Esophagus squamous epithelium (tissue), 4 donors: ENCODE data around the gene GPC5.

Experiments
- POLR2A ChIP-seq, 4 donors: fragments of 450-650 bp; IDR thresholded peaks; one replicate each; pipeline ENCODE4 v1.6.1; 2017; ENCODE audit warnings: antibody characterized with exemption in 4 of 4, mild to moderate bottlenecking in 4 of 4, moderate library complexity in 3 of 4
- TF ChIP-seq, protein P1 (sequence below), 6 experiments: fragments of 450-650 bp in 4 of 6; fragments of 200-600 bp in 2 of 6; sonication (generic) in 2 of 6; IDR thresholded peaks; one replicate each; pipeline ENCODE4 v1.5.1; 2016 to 2019; ENCODE audit warnings: antibody characterized with exemption in 6 of 6, mild to moderate bottlenecking in 4 of 6, moderate library complexity in 4 of 6

DNA sequence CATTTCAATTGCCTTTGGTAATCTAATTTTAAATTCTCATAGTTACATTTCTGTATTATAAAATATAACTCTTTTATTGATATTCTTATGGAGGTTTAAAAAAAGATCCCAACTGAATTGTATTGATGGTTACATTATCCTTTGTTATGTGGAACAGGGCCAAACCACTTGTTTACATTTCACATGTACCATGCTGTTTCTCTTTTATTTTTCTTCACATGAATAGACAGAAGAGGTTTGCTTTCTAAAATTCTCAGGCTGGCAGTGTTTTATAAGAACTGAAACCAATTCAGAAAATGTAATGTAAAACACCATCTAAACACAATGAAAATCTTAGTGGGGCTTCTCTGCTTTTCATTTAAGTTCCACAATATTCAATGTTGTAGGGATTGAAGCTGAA is 122.5 kb downstream of the GPC5 start:
- TF ChIP-seq, protein P1, sequence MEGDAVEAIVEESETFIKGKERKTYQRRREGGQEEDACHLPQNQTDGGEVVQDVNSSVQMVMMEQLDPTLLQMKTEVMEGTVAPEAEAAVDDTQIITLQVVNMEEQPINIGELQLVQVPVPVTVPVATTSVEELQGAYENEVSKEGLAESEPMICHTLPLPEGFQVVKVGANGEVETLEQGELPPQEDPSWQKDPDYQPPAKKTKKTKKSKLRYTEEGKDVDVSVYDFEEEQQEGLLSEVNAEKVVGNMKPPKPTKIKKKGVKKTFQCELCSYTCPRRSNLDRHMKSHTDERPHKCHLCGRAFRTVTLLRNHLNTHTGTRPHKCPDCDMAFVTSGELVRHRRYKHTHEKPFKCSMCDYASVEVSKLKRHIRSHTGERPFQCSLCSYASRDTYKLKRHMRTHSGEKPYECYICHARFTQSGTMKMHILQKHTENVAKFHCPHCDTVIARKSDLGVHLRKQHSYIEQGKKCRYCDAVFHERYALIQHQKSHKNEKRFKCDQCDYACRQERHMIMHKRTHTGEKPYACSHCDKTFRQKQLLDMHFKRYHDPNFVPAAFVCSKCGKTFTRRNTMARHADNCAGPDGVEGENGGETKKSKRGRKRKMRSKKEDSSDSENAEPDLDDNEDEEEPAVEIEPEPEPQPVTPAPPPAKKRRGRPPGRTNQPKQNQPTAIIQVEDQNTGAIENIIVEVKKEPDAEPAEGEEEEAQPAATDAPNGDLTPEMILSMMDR (IDR thresholded peaks at IDR 0.05): no peak
- no peak for TF ChIP-seq POLR2A (IDR thresholded peaks at IDR 0.05)
